AG04450 (cell line): ENCODE results near the gene GAPT. TPM values are rescaled to one million over a fixed set of nuclear protein-coding genes. Genes with fewer than 3 reads are reported as not detected.

Source experiments
- CTCF ChIA-PET: fragments of 300-600, 350-600 bp; formaldehyde crosslinking; extraction: SDS; loops from one replicate; lab custom pipeline; 2022; ENCODE audit warnings: antibody characterized with exemption, inconsistent platforms; lab: Charles Lee
- POLR2A ChIA-PET: fragments of 350-600 bp; formaldehyde crosslinking; extraction: SDS; loops from one replicate; lab custom pipeline; 2021; ENCODE audit warnings: antibody characterized with exemption, inconsistent platforms; lab: Yijun Ruan, JAX
- DNase-seq: peaks from one replicate; pipeline ENCODE4 v3.0.0-alpha.2; 2011; ENCODE audit warnings: low read depth, low spot score
- H3K27ac ChIP-seq: one replicate; pipeline ENCODE4 v1.5.1; 2012; ENCODE audit warnings: low read depth, low read length, control low read depth
- H3K27me3 ChIP-seq: one replicate; pipeline ENCODE4 v1.6.0; 2012; ENCODE audit warnings: low read length; ENCODE audit not compliant: control insufficient read depth, insufficient read depth
- H3K4me3 ChIP-seq: 2 replicates; pipeline ENCODE4 v1.5.1; 2011; ENCODE audit warnings: mild to moderate bottlenecking, low read depth, low read length, control low read depth
- H3K9me3 ChIP-seq: 2 replicates; pipeline ENCODE4 v1.5.1; 2012; ENCODE audit warnings: low read length; ENCODE audit not compliant: control insufficient read depth, insufficient read depth
- polyA plus RNA-seq: library from polyadenylated mRNA; depleted of rRNA; stranded (reverse); fragments of >200 nt; gene quantifications from 2 replicates; pipeline ENCODE4 v1.2.3, GENCODE V29; 2011
- TF ChIP-seq, protein P1 (sequence below): IDR thresholded peaks from 2 replicates; pipeline ENCODE4 v1.5.1; 2011; ENCODE audit warnings: low read depth, low read length, control low read depth, inconsistent platforms

GAPT gene
- polyA plus RNA-seq, 1 experiment = not detected

DNA sequence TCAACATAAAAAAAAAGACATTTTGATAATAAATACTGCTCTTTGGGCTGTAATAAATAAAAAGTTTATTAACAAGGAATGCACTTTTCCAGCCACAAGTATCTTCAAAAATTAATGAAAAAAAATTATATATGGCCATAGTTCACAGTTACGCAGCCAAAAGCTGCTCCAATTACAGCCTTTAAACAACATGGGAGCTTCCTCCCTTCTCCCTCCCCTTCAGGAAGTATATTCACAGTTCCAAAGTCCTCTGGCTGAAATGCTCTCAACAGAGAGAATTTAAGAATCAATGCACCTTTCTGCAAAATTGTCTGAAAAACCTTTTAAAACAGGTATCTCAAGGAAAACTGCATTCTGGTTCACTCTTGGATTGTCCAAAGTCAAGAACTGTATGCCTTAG is 37.2 kb upstream of the GAPT start:
- ChIA-PET CTCF (interaction anchor here (0.9 to 1.4 kb wide), 3 partner anchors 566 to 1156 kb away, joined by 3 to 5 read pairs (median 4); no protein-coding TSS in a partner anchor), POLR2A (no interaction called here)
- Histone ChIP-seq H3K27ac (no peak overlapping the region), H3K27me3 (no peaks in the 10 kb centered on the region), H3K4me3 (peak overlapping the region; percentile 94), H3K9me3 (no peaks in the 10 kb centered on the region)
- no peak for DNase-seq
- TF ChIP-seq, protein P1, sequence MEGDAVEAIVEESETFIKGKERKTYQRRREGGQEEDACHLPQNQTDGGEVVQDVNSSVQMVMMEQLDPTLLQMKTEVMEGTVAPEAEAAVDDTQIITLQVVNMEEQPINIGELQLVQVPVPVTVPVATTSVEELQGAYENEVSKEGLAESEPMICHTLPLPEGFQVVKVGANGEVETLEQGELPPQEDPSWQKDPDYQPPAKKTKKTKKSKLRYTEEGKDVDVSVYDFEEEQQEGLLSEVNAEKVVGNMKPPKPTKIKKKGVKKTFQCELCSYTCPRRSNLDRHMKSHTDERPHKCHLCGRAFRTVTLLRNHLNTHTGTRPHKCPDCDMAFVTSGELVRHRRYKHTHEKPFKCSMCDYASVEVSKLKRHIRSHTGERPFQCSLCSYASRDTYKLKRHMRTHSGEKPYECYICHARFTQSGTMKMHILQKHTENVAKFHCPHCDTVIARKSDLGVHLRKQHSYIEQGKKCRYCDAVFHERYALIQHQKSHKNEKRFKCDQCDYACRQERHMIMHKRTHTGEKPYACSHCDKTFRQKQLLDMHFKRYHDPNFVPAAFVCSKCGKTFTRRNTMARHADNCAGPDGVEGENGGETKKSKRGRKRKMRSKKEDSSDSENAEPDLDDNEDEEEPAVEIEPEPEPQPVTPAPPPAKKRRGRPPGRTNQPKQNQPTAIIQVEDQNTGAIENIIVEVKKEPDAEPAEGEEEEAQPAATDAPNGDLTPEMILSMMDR = no peak

DNA sequence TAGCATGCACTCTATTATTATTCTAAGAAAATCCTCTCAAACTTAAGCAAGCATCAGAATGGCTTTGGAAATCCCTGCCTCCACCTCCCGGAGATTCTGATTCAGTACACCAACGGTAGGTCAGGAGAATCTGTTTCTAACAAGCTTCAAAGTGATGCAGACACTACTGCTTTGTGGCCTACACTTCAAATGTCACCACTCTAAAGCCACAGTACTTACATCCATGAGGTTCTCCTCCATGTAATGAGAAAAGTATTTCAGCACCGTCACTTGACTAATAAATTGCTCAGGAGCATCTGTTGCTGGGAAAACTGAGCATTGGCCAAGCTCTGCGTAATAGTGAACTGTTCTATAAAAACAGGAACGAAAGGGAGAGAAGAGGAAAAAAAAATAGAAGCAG is 36.2 kb upstream of the GAPT start:
- POLR2A ChIA-PET = no interaction called here
- CTCF ChIA-PET = interaction anchor here (1.5 to 2.6 kb wide), 3 partner anchors 567 to 1157 kb away, joined by 8 to 24 read pairs (median 10); no protein-coding TSS in a partner anchor
- TF ChIP-seq, protein P1 = no peak
- H3K9me3 ChIP-seq = no peaks in the 10 kb centered on the region; the same call in 1 of the 2 replicates
- peak overlapping the region; percentile 94 for H3K4me3 ChIP-seq
- no peak for DNase-seq
- H3K27me3 ChIP-seq = no peaks in the 10 kb centered on the region
- no peak overlapping the region for H3K27ac ChIP-seq

DNA sequence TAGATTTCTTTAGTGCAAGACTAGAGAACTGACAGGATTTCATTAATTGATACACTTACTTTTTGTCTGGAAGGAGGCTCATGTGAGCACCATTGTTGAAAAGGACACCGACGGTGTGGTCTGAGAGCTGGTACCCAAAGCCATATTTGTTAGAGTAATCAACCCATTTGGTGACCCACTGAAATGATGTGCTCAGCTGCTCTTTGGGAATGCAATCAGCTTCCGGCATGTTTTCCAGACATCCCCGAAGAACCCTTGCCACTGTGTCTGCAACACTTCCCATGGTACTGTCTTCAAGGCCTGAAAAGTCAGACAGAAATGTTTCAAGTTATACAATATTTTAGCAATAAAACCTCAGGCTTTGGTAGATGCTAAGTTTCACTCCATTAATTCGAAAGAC is 35.8 kb upstream of the GAPT start:
- Histone ChIP-seq H3K27ac (no peak overlapping the region), H3K27me3 (no peaks in the 10 kb centered on the region), H3K4me3 (peak overlapping the region; percentile 94), H3K9me3 (no peaks in the 10 kb centered on the region; the same call in 1 of the 2 replicates)
- DNase-seq = no peak
- CTCF ChIA-PET = interaction anchor here (1.0 to 2.6 kb wide), 4 partner anchors 567 to 1236 kb away, joined by 3 to 24 read pairs (median 9); no protein-coding TSS in a partner anchor
- TF ChIP-seq, protein P1 = no peak
- POLR2A ChIA-PET = no interaction called here

DNA sequence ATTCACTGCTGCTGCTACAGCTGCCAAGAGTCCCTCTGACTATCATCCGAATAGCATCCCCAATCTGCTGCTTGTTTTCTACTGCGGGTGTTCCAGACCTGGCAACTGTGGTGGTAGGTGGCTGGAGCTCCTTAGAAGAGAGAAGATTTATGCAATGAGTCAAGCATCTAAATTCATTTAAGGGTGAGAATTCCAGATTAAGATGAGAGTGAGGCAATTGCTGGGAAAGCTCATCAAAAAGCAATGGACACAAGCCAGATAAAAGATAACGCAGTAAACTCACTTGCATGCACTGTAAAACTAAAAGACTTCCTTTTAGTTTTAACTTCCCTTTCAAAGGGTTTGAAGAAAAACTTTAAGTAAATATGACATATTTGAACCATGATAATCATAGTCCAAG is 35.2 kb upstream of the GAPT start:
- no peak overlapping the region for H3K27ac ChIP-seq
- TF ChIP-seq, protein P1 = no peak
- H3K27me3 ChIP-seq = no peaks in the 10 kb centered on the region
- ChIA-PET CTCF (interaction anchor here (1.0 to 2.6 kb wide), 4 partner anchors 568 to 1236 kb away, joined by 3 to 24 read pairs (median 9); no protein-coding TSS in a partner anchor), POLR2A (no interaction called here)
- no peaks in the 10 kb centered on the region; the same call in 1 of the 2 replicates for H3K9me3 ChIP-seq
- peak overlapping the region; percentile 94 for H3K4me3 ChIP-seq
- DNase-seq = no peak

DNA sequence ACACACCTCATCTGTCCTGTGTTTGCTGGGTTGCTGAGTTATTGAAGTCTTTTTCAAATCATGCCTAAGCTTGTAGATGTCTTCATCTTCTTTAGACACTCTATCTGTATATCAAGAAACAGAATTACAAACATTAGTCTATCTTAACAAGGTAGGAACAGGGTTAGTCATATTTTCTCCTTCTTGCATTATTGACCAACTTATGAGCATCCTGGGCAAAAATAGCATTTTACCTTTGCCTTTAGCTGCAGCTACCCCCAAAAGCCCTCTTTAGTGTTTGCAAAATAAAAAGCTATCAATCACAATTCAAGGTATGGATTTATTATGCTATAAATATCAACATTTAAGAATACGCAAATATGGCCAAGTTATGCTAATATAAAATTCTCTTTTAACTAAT is 34.7 kb upstream of the GAPT start:
- Histone ChIP-seq H3K9me3 (no peaks in the 10 kb centered on the region; the same call in 1 of the 2 replicates), H3K27ac (no peak overlapping the region), H3K27me3 (no peaks in the 10 kb centered on the region), H3K4me3 (peak overlapping the region; percentile 94)
- ChIA-PET POLR2A (no interaction called here), CTCF (interaction anchor here (1.0 to 2.6 kb wide), 4 partner anchors 568 to 1237 kb away, joined by 3 to 24 read pairs (median 9); no protein-coding TSS in a partner anchor)
- TF ChIP-seq, protein P1 = no peak
- no peak for DNase-seq
